Parathyroid adenoma (tissue), 2 donors: Measurements from ENCODE around the gene PRDM15.

Experiments
- H2AFZ ChIP-seq: fragments of 300-600 bp; sonication (generic); one replicate; pipeline ENCODE4 v1.7.0; 2017; ENCODE audit warnings: antibody characterized with exemption, mild to moderate bottlenecking
- H3K27ac ChIP-seq: fragments of 300-600 bp; sonication (generic); one replicate; pipeline ENCODE4 v1.7.0; 2017
- H3K27me3 ChIP-seq: fragments of 300-600 bp; sonication (generic); one replicate; pipeline ENCODE4 v1.7.0; 2017; ENCODE audit warnings: low read length; ENCODE audit not compliant: control insufficient read depth, insufficient read depth
- H3K36me3 ChIP-seq: fragments of 300-600 bp; sonication (generic); one replicate; pipeline ENCODE4 v1.7.0; 2017; ENCODE audit warnings: low read length; ENCODE audit not compliant: control insufficient read depth, insufficient read depth
- H3K4me1 ChIP-seq: fragments of 300-600 bp; sonication (generic); one replicate; pipeline ENCODE4 v1.7.0; 2017; ENCODE audit warnings: control low read depth
- H3K4me2 ChIP-seq: fragments of 300-600 bp; sonication (generic); one replicate; pipeline ENCODE4 v1.7.0; 2017; ENCODE audit warnings: low read length
- H3K4me3 ChIP-seq: fragments of 300-600 bp; sonication (generic); one replicate; pipeline ENCODE4 v1.7.0; 2017; ENCODE audit warnings: low read depth, low read length
- H3K79me2 ChIP-seq: fragments of 300-600 bp; sonication (generic); one replicate; pipeline ENCODE4 v1.7.0; 2017; ENCODE audit warnings: control low read depth
- H3K9ac ChIP-seq: fragments of 300-600 bp; sonication (generic); one replicate; pipeline ENCODE4 v1.7.0; 2017; ENCODE audit warnings: mild to moderate bottlenecking
- H3K9me3 ChIP-seq: fragments of 300-600 bp; sonication (generic); one replicate; pipeline ENCODE4 v1.7.0; 2017; ENCODE audit warnings: low read length; ENCODE audit not compliant: control insufficient read depth
- TF ChIP-seq, protein P1 (sequence below): fragments of 300-600 bp; sonication (generic); IDR thresholded peaks from one replicate; pipeline ENCODE4 v1.7.0; 2017; ENCODE audit warnings: antibody characterized with exemption, mild to moderate bottlenecking
- donor health status: primary hyperparathyroidism.

The PRDM15 gene

DNA sequence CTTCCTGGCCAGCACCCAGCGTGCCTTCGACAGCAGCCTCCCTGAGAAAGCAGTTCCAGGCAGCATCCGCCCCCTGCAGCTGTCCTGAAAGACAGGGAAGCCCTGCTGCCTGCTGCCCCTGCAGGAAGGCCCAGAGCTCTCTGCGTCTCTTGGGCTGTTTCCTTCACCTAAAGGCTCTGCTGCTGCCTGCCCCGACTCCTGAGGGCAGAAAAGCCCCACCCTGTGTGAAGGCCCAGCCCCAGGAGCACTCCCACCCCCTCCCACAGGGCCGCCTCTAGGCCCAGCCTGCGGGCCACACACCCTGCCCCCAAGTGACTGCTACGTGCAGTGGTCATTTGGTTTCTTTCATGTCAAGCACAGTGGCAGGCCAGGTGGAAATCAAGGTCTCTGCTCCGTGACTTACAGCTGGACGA, 124.7 kb downstream of the PRDM15 start:
- no peaks in the 10 kb centered on the region for H3K36me3 ChIP-seq
- no peak overlapping the region for H3K9ac ChIP-seq
- no peaks in the 10 kb centered on the region for H3K27me3 ChIP-seq
- no peaks in the 10 kb centered on the region for H3K4me1 ChIP-seq
- H3K4me3 ChIP-seq, result no peak overlapping the region
- H3K79me2 ChIP-seq, result peaks cover 2% of the 10 kb centered on the region
- no peak overlapping the region for H3K27ac ChIP-seq
- TF ChIP-seq, protein P1, sequence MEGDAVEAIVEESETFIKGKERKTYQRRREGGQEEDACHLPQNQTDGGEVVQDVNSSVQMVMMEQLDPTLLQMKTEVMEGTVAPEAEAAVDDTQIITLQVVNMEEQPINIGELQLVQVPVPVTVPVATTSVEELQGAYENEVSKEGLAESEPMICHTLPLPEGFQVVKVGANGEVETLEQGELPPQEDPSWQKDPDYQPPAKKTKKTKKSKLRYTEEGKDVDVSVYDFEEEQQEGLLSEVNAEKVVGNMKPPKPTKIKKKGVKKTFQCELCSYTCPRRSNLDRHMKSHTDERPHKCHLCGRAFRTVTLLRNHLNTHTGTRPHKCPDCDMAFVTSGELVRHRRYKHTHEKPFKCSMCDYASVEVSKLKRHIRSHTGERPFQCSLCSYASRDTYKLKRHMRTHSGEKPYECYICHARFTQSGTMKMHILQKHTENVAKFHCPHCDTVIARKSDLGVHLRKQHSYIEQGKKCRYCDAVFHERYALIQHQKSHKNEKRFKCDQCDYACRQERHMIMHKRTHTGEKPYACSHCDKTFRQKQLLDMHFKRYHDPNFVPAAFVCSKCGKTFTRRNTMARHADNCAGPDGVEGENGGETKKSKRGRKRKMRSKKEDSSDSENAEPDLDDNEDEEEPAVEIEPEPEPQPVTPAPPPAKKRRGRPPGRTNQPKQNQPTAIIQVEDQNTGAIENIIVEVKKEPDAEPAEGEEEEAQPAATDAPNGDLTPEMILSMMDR, result no peak
- no peaks in the 10 kb centered on the region for H3K9me3 ChIP-seq
- H2AFZ ChIP-seq, result no peak overlapping the region
- no peak overlapping the region for H3K4me2 ChIP-seq

DNA sequence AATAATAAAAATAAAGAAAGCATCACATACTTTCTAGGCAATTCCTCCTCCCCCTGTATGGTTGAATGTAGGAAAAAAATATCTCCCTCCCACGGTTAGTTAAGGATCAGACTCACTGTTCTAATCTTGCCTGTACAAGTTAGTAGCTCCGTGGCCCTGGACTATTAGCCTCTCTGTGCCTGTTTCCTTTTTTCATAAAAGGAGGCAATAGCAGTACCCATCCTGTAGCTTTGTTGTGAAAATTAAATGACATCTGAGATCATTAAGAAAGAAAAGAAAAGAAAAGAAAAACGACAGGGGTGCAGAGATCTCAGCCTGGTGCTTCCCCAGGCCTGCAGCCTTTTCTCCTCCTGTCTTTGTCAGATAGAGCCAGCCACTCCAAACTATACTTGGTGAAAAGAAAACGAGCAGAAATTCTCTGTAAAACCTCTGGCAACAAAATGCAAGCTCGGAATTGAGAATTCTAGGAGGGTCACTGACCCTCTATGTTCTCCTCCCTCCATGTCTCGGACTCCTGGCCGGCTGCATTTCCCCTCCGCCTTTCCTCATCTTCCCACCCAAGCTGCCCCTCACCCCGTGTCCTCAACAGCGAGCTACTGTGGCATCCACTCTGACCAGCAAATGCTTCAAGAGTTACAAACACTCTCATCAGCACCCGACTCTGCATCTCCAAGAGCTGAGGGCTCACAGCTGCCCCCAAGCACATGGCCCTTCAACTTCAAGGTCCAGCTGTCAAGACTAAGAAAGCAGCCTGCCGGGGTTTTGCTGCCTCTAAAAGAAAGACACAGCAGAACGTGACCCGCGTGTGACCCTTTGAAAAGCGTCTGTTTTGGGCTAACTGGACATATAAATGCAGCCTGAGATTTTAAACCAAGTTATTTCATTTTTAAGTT, 125.9 kb downstream of the PRDM15 start:
- H3K9ac ChIP-seq, result no peak overlapping the region
- no peaks in the 10 kb centered on the region for H3K4me1 ChIP-seq
- H3K4me3 ChIP-seq, result no peak overlapping the region
- no peaks in the 10 kb centered on the region for H3K9me3 ChIP-seq
- H3K27me3 ChIP-seq, result no peaks in the 10 kb centered on the region
- H3K27ac ChIP-seq, result no peak overlapping the region
- no peaks in the 10 kb centered on the region for H3K36me3 ChIP-seq
- no peak overlapping the region for H2AFZ ChIP-seq
- no peaks in the 10 kb centered on the region for H3K79me2 ChIP-seq
- TF ChIP-seq, protein P1, result no peak
- H3K4me2 ChIP-seq, result no peak overlapping the region

DNA sequence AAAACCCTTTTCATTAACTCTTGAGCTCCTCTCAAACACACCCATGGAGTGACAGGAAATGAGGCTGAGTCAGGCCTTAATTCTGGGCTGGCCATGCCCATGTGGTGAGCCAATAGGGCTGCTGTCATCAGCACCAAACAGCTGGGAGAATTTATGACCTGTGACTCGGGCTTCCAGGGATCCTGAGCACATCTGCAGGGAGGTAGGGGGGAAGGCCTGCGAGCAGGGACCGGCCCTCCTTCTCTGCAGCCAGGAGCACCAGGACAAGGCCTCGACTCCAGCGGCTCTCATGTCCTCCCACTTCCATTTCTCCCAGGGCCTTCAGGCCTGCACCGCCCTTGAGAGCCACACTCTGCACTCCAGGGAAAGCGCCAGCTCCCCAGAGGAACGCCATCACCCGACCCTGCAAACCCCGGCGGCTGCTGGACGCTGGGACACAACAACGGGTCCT, 126.9 kb downstream of the PRDM15 start:
- Histone ChIP-seq H3K27ac (no peak overlapping the region), H3K4me2 (no peak overlapping the region), H2AFZ (no peak overlapping the region), H3K4me3 (no peak overlapping the region), H3K9ac (no peak overlapping the region), H3K4me1 (no peaks in the 10 kb centered on the region), H3K79me2 (no peaks in the 10 kb centered on the region), H3K36me3 (no peaks in the 10 kb centered on the region), H3K9me3 (no peaks in the 10 kb centered on the region), H3K27me3 (no peaks in the 10 kb centered on the region)
- TF ChIP-seq, protein P1, result no peak

DNA sequence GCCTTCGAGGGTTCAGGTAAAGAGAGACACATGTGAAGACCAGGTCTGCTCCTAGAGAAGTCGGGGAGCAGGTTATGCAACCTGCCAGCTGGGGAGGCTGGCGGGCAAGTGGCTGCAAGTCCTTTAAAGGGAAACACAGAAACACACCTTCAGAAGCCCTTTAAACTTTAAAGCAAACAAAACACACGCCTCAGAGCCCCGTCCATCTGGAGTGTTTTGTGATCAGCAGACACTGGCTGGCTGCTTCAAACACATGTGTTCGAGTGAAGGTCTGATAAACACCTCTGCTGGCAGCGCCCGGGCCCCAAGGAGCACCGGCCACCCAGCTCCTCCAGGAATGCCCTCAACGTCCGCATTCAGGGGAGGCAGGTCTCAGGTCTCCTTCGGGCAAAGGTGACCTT, 127.5 kb downstream of the PRDM15 start:
- Histone ChIP-seq H3K27ac (no peak overlapping the region), H3K9ac (no peak overlapping the region), H3K36me3 (no peaks in the 10 kb centered on the region), H3K9me3 (no peaks in the 10 kb centered on the region), H3K79me2 (no peaks in the 10 kb centered on the region), H3K27me3 (no peaks in the 10 kb centered on the region), H3K4me2 (peak overlapping the region; percentile 27), H3K4me3 (no peak overlapping the region), H3K4me1 (no peaks in the 10 kb centered on the region), H2AFZ (no peak overlapping the region)
- TF ChIP-seq, protein P1, result no peak
